ENCODE results near the gene GRIN2A.

GRCh38 chr16:10153985-10154384 is 28.2 kb downstream of the GRIN2A start:
- no peak for TF ChIP-seq POLR2A (IDR thresholded peaks at IDR 0.05)
- no peak for TF ChIP-seq CTCF (IDR thresholded peaks at IDR 0.05)
